ENCODE results near the gene XAGE5. TPM values are rescaled to one million over a fixed set of nuclear protein-coding genes. Genes with fewer than 3 reads are reported as not detected.
"Not testable (repeated sequence)": the region's sequence is repeated elsewhere in the genome, so short reads cannot be mapped to it uniquely, and the experiment has no call there.

XAGE5 gene, protein sequence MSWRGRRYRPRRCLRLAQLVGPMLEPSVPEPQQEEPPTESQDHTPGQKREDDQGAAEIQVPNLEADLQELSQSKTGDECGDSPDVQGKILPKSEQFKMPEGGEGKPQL
- total RNA-seq (2014; rRNA removed; shearing (Covaris generic)) = not detected in 2 replicates

GRCh38 chrX:52811065-52811625 lies at the start of gene XAGE5:
XAGE5 (plus strand) TSS chrX:52811287; CDS start chrX:52812567, 1,280 bp downstream.
- H3K9me3 ChIP-seq (replicated peaks) = no peaks in the 10 kb centered on the region
- no peak for DNase-seq
- no peaks in the 10 kb centered on the region for H3K27me3 ChIP-seq
- no peaks in the 10 kb centered on the region for H3K4me1 ChIP-seq
- no peaks in the 10 kb centered on the region for H3K36me3 ChIP-seq
- no peak within 1 kb of the TSS for H3K27ac ChIP-seq
- no peak within 1 kb of the TSS for H3K4me3 ChIP-seq

DNA sequence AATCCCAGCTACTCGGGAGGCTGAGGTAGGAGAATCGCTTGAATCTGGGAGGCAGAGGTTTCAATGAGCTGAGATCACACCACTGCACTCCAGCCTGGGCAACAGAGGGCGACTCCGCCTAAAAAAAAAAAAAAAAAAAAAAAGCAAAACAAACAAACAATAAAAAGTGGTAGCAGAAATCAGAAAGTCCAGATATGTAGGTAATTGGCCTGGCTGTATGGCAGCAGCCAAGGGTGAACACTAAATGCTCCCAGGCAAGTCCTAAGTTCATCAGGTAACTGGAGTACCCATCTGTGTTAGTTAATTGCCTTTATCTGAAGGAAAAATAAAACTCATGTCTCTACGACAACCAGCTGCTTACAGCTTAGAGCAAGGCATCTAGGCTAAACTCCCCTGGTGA lies 45.1 kb upstream of the XAGE5 start:
- not testable (repeated sequence) for H3K9me3 ChIP-seq (replicated peaks); DNase-seq; H3K27me3 ChIP-seq; H3K27ac ChIP-seq; H3K4me1 ChIP-seq; H3K36me3 ChIP-seq; H3K4me3 ChIP-seq

DNA sequence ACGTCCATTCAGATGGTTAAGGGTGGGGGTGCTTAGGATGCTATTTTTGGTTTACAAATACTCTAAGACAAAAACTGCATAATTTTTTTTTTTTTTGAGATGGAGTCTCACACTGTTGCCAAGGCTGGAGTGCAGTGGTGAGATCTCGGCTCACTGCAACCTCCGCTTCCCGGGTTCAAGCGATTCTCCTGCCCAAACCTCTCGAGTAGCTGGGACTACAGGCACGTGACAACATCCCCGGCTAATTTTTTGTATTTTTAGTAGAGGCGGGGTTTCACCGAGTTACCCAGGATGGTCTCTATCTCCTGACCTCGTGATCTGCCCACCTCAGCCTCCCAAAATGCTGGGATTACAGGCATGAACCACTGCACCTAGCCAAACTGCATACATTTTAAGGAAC lies 37.6 kb upstream of the XAGE5 start:
- H3K9me3 ChIP-seq (replicated peaks); H3K36me3 ChIP-seq; DNase-seq; H3K4me1 ChIP-seq; H3K4me3 ChIP-seq; H3K27ac ChIP-seq; H3K27me3 ChIP-seq: not testable (repeated sequence)

GRCh38 chrX:52797327-52797726 lies 13.8 kb upstream of the XAGE5 start, which contains the start of gene SPANXN5:
SPANXN5 (minus strand) TSS chrX:52797427; CDS start chrX:52797348, 79 bp downstream.
- not testable (repeated sequence) for DNase-seq; H3K9me3 ChIP-seq (replicated peaks); H3K4me1 ChIP-seq; H3K4me3 ChIP-seq; H3K36me3 ChIP-seq; H3K27ac ChIP-seq; H3K27me3 ChIP-seq

DNA sequence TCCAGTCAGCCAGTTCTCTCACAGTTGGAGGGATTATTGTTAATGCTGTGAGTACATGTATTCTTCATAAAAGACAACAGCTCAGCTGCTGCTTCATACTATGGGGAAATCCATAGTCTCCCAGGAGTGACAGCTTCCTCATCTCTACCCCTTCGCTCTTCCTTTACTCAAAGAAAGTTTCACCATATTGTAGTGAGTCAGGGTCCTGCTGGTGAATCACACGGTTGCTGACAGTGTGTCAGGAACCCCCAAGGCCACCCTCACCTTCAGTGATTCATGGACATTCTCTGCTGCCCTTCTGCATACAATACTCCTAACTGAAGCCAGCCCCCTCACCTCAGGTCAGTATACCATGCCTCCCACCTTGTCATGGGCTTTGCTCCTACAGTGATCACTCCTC lies 6.2 kb upstream of the XAGE5 start:
- DNase-seq; H3K9me3 ChIP-seq (replicated peaks); H3K27ac ChIP-seq; H3K4me3 ChIP-seq; H3K4me1 ChIP-seq; H3K36me3 ChIP-seq; H3K27me3 ChIP-seq: not testable (repeated sequence)

DNA sequence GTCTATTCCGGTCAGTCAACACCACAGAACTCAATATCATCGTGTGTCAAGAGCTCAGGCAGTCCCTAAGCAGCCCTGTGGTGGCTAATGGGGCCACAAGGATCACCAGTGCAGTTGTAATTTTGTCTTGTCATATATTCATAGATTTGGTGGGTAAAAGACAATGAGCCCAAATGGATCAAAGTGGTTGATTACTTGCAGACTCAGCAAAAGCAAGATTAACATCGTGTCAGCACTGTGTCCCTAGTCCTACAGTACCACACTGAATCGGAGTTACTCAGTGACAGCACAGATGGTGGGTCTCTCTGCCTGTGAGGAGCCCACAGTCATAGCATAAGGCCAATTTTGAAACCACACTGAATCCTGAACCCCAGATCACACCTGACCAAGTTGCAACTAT lies 8.7 kb downstream of the XAGE5 start:
- Histone ChIP-seq H3K27me3 (no peaks in the 10 kb centered on the region), H3K27ac (no peak overlapping the region), H3K9me3 (replicated peaks) (no peaks in the 10 kb centered on the region), H3K4me1 (no peaks in the 10 kb centered on the region), H3K36me3 (no peaks in the 10 kb centered on the region), H3K4me3 (no peak overlapping the region)
- no peak for DNase-seq

DNA sequence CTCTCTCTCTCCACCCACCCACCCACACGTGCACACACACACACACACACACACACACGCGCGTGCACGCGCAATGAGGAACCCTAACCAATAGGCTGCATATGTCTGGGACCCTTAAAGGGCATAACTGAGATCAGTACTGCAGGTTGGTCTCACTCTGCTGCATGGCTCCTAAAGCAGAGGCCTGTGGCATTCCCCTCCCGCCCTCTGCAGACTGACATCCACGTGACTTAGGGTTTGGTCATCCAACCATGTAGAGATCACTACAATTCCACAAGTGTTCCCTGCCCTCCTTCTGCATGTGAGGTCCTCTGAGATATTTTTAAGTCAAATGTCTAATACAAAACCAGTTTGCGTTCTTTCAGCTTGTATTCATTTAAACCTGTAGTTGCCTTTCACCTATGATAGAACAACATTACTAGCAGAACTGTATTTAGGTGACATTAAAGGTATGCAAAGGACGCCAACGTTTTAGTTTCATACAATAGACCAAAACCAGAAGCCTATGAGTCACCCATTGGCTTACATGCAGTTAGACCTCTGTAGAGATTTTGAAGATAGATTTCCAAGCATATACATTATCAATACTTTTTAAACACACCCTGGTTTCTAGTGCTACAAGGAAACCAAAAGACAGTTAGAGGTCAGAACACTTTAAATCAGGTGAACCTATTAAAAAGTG lies 10.1 kb downstream of the XAGE5 start:
- no peak for DNase-seq
- Histone ChIP-seq H3K36me3 (no peaks in the 10 kb centered on the region), H3K27me3 (no peaks in the 10 kb centered on the region), H3K9me3 (replicated peaks) (no peaks in the 10 kb centered on the region), H3K4me3 (no peak overlapping the region), H3K4me1 (no peaks in the 10 kb centered on the region), H3K27ac (no peak overlapping the region)

- Histone ChIP-seq H3K4me1 (no peaks in the 10 kb centered on the region), H3K9me3 (replicated peaks) (no peaks in the 10 kb centered on the region), H3K4me3 (no peak overlapping the region), H3K27me3 (no peaks in the 10 kb centered on the region), H3K36me3 (no peaks in the 10 kb centered on the region), H3K27ac (no peak overlapping the region)
- no peak for DNase-seq
Observed at GRCh38 chrX:52824608-52825007, 13.5 kb downstream of the XAGE5 start.

DNA sequence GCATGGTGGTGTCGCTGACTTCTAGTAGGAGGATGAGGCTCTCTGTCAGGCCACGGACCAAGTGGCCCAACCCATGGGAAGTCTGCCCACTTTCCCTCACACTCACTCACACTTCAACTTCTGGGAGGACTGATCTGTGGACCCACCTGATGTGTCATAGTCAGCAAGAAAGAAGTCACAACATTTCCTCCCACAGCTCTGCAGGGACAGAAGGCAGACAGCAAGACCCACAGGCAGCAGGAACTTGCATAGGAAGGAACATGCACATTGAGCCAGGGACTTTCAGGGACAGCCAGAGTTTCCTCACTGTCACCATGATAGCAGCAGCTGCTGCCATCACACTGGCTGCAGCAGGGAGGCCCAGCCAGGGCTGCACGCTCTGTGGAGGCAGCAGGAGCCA lies 19.5 kb downstream of the XAGE5 start:
- no peaks in the 10 kb centered on the region for H3K4me1 ChIP-seq

DNA sequence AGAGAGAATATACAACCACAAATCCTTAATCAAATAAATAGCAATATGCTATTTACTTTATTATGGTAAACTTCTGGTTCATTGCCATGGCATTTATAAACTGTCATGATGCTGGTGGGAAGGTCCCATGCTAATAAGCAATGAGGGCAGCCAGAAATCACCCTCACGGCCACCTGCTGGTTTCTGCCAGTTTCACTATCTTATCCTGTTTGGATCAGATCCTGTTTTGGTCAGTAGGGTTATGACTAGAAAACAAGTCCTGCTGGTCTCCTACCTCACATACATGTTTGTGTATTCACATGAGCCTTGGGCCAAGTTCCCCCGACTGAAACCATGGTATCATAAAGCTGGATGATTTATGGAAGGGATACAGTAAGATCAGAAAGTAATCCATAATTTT lies 28.1 kb downstream of the XAGE5 start:
- Histone ChIP-seq H3K27me3 (no peaks in the 10 kb centered on the region), H3K36me3 (no peaks in the 10 kb centered on the region), H3K4me3 (no peak overlapping the region), H3K9me3 (replicated peaks) (no peaks in the 10 kb centered on the region), H3K4me1 (no peaks in the 10 kb centered on the region), H3K27ac (no peak overlapping the region)
- no peak for DNase-seq

More for the DNA sequence above, 19.5 kb downstream of the XAGE5 start:
- DNase-seq = no peak
- Histone ChIP-seq H3K27me3 (no peaks in the 10 kb centered on the region), H3K4me3 (no peak overlapping the region), H3K9me3 (replicated peaks) (no peaks in the 10 kb centered on the region), H3K36me3 (no peaks in the 10 kb centered on the region), H3K27ac (no peak overlapping the region)

DNA sequence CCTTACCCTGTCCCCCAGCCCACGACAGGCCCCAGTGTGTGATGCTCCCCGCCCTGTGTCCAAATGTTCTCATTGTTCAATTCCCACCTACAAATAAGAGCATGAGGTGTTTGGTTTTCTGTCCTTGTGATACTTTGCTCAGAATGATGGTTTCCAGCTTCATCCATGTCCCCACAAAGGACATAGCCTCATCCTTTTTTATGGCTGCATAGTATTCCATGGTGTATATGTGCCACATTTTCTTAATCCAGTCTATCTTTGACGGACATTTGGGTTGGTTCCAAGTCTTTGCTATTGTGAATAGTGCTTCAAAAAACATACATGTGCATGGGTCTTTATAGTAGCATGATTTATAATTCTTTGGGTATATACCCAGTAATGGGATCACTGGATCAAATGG lies 32.5 kb downstream of the XAGE5 start:
- H3K27ac ChIP-seq; H3K9me3 ChIP-seq (replicated peaks); H3K4me3 ChIP-seq; H3K36me3 ChIP-seq; H3K27me3 ChIP-seq; DNase-seq; H3K4me1 ChIP-seq: not testable (repeated sequence)

DNA sequence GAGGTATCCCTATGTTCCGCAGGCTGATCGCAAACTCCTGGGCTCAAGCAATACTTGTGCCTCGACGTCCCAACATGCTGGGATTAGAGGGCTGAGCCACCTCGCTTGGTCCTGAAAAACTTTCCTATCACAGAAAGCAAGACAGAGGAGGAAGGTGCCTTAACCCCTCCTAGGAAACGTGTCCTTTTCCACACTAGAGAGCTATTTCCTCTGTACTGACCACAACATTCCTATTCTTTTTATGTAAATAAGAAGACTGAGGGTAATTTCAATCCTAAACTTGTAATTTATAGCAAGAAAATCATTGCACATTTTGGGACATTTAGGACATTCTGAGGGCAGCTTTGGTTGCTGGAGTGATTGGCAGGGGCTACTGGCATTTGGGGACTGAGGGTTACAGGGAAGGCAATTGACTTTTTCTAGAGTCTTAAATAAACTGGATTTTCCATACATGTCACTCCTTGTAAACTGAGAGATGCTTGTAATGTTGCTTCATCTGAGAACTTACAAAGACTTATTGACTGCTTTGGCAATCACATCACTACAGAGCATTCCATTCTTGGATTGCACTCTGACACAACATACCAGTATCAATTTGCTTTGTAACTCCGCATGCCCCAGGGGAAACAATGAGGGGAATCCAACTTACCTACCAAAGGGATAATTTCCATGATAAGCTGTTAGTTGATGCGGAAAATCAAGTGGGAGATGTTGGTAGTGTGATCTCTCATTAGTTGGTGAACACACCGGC lies 41.2 kb downstream of the XAGE5 start:
- Histone ChIP-seq H3K4me3 (no peak overlapping the region), H3K27me3 (no peaks in the 10 kb centered on the region), H3K4me1 (no peaks in the 10 kb centered on the region), H3K36me3 (no peaks in the 10 kb centered on the region), H3K9me3 (replicated peaks) (no peaks in the 10 kb centered on the region), H3K27ac (no peak overlapping the region)
- DNase-seq = no peak

GRCh38 chrX:52856991-52857525 lies 46.0 kb downstream of the XAGE5 start:
- H3K4me1 ChIP-seq; H3K9me3 ChIP-seq (replicated peaks); H3K4me3 ChIP-seq; DNase-seq; H3K36me3 ChIP-seq; H3K27me3 ChIP-seq; H3K27ac ChIP-seq: not testable (repeated sequence)

DNA sequence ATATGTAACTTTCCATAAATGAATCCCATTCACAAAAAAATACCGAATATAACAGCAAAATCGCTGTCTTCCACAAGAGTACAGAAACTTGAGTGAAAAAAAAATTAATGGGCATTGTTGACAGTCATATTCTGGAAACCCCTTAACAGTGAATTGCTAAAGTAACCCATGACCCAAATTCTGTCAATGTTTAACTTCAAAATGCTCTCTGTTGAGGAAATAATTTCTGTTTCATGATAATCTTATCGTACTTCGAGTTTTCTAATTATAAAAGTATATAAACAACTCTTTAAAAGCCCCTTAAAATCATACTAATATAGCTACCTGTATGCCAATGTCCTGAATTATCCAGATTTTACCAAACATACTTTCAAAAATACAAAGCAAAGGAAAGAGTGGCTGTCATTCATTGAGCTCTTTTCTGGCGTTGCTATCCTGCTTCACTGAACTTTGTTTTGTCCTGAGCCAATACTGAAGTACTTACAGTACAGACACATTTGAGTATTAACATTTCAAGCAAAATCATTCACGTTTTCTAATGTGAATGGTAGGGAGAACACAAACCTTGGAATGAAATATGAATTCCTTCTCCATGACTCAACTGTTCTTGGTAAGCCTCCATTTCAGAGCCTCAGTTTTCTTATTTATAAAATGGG lies 54.4 kb downstream of the XAGE5 start:
- Histone ChIP-seq H3K9me3 (replicated peaks) (no peaks in the 10 kb centered on the region), H3K27ac (no peak overlapping the region), H3K27me3 (no peaks in the 10 kb centered on the region), H3K4me3 (no peak overlapping the region), H3K36me3 (no peaks in the 10 kb centered on the region), H3K4me1 (no peaks in the 10 kb centered on the region)
- no peak for DNase-seq
